B cell (primary cell): Measurements from ENCODE around the gene LUZP1.

Experiments
- CTCF ChIP-seq: fragments of 200-600 bp; IDR thresholded peaks from one replicate; pipeline ENCODE4 v1.8.0; 2022; ENCODE audit warnings: antibody characterized with exemption, mild to moderate bottlenecking
- EZH2 ChIP-seq: IDR thresholded peaks from 2 replicates; pipeline ENCODE4 v1.6.1; 2012; ENCODE audit warnings: borderline replicate concordance, low read depth, mild to moderate bottlenecking, moderate library complexity, low read length; ENCODE audit not compliant: insufficient read depth, poor library complexity, severe bottlenecking

GRCh38 chr1:23168445-23169194 lies at the start of gene LUZP1:
- TF ChIP-seq CTCF (no peak), EZH2 (no peak)
